GM18526 (cell line): ENCODE results near the gene DISP3.

Experiments used
- POLR2A ChIP-seq: IDR thresholded peaks from 3 replicates; pipeline ENCODE4 v1.6.1; 2011; ENCODE audit not compliant: insufficient read length; ENCODE audit errors: extremely low read depth

The DISP3 gene

DNA sequence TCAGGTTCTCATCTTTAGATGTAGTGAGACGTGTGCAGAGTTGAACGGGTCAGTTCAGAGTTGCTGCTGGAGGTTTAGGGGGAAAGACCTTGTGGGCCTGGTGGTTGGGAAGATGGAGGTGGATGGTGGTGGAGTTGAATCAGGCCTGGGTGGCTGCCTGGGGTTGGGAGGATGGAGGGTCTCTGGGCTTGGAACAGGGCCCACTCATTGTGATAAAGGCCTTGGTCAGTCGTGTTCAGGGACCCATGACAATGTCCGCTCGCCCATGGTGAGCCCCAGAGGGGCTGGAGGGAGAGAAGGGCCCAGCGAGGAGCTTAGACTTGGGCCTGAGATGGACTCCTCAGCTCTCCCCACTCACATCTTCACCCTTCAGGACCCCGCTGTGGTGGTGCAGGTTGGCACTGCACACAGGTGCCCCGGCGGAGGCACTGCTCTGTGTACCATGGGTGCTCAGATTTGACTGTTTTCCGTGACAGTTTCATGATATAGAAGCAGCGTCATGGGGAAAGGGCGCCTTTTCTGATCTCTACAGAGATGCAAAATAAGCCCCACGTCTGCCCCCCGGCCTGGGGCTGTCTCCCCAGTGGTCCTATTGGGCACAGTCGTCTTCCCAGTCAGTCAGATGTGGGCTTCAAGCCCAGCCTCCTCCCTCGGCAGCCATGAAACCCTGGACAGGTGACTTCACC is 39.2 kb downstream of the DISP3 start:
- TF ChIP-seq POLR2A, result no peak

DNA sequence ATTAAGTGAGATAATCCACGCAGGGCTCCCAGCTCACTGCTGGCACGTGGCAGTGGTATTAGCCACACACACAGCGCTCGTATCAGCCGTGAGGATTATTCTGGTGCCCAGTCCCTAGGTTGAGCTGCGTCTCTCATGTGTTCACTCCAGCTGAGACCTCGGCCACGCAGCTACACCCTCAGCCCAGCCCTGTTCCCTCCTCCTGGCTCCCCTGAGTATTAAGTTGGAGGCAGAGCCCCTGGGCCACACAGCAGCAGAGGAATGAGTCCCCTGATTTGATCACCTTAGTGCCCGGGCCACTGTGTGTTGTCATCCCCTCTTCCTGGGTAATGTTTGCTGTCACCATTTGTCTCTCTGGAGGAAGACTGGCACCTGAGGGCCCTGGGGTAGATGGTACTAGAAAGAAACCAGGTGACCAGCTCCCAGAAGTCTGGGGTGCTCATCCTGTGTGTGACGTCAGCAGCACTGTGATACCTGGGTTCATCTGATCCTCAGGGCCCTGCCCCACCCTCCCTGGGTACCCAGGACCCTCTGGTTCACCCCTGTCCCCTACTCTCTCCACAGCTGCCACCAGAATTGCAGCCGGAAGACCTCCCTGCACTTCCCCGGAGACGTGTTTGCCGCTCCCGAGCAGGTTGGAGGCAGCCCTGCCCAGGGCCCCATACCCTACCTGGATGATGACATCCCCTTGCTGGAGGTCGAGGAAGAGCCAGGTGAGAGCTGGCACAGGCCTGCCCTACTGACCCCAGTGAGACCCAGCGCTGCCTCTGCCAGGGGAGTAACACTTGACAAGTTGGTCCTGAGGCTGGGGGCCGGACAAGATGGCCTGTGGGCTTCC is 40.1 kb downstream of the DISP3 start:
- TF ChIP-seq POLR2A, result no peak

DNA sequence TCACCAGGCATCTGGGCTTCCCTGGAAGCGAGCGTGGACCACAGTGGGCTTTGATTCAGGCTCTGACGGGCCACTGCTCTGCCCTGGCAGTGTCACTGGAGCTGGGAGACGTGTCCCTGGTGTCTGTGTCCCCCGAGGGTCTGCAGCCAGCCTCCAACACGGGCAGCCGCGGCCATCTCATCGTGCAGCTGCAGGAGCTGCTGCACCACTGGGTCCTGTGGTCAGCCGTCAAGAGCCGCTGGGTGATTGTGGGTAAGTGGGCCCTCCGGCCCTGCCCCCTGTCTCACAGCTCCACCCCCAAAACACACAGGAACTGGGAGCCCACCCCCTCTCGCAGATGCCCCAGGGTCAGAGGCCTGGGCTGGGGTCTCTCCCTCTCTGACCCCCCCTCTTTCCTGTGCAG is 40.7 kb downstream of the DISP3 start:
- no peak for TF ChIP-seq POLR2A

DNA sequence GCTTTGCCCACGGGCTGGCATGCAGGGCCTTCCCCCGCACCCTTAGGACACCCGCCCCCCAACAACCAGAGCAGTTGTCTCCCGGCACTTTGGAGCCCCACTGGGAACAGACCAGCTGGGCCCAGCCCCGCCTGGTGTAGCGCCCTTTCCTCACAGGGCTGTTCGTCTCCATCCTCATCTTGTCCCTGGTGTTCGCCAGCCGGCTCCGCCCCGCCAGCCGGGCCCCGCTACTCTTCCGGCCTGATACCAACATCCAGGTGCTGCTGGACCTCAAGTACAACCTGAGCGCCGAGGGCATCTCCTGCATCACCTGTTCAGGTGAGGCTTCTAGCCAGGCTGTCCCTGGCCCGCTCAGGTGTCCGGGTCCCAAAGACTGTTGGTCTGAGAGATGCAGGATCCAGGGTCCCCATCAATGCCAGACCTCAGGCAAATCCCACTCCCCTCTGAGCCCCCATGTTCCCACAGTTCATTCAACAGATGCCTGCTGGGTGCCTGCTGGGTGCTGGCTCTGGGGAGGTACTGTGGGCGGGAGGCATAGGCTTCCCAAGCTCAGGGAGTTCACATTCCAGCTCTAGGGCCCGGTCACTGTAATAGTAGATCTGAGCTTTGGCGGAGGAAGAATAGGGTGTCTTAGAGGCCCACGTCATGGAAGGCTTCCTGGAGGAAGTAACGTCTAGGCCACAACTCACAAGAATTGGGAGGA is 41.7 kb downstream of the DISP3 start:
- no peak for TF ChIP-seq POLR2A

DNA sequence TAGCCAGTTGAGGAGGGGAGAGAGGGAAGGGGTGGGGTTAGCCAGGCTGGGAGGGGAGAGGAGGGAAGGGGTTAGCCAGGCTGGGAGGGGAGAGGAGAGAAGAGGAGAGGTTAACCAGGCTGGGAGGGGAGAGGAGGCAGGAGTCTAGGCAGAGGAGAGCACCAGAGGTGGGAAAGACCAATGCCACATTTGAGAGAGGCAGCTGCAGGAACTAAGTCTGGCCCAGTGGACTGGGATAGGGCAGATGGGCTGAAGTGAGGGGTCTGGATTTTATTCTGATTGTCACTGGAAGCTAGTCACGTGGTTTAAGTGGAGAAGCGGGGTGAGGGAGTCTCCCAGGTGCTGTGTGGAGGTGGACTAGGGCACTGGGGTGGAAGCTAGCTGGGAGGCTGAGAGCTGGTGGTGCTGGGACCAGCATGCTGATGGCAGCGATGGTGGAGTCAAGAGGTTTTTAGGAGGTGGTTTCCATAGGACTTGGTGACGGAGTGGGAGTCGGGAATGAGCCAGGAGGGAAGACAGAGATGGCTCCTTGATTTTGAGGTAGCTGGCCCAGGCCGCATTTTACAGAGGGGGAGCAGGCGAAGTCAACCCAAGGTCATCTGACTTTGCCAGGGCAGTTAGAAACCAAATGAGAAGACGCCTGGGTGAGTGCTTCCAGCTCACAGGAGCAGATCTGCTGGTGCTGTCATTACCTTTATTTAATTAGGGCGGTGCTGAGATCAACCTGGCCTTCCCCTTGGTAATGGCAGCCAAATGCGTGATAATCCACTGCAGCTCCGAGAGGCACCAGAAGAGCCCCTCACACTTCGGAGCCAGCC is 42.8 kb downstream of the DISP3 start:
- no peak for TF ChIP-seq POLR2A

DNA sequence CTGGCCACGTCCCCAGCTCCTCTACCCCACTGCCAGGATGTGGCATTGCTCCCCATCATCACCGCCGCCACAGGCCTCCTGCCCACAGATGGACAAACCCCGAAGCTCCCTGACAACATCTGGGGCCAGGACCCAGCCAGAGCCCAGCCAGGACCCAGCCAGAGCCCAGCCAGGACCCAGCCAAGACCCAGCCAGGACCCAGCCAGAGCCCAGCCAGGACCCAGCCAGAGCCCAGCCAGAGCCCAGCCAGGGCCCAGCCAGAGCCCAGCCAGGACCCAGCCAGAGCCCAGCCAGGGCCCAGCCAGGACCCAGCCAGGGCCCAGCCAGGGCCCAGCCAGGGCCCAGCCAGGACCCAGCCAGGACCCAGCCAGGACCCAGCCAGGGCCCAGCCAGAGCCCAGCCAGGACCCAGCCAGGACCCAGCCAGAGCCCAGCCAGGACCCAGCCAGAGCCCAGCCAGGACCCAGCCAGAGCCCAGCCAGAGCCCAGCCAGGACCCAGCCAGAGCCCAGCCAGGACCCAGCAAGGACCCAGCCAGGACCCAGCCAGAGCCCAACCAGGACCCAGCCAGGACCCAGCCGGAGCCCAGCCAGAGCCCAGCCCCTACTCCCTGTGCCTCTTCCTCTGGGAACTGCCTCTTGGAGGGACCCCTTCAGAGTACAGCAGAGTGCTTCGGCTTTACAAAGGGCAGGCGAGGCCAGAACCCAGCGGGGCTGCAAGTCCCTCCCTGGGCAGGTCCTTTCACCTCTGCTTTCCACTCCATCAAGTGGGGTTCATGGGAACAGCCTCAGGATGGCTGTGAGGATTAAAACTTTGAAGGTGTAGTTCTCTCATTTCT is 43.7 kb downstream of the DISP3 start:
- TF ChIP-seq POLR2A, result no peak

DNA sequence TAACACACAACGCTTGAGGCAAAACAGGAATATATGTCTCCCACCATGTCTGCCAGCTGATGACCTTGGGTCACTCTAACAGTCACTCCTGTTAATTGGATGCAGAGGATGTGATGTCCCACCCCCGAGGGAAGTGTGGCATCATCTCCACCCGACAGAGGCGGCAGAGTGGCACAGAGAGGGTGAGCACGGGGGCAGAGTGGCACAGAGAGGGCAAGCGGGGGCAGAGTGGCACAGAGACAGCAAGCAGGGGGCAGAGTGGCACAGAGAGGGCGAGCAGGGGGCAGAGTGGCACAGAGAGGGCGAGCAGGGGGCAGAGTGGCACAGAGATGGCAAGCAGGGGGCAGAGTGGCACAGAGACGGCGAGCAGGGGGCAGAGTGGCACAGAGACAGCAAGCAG is 44.3 kb downstream of the DISP3 start:
- no peak for TF ChIP-seq POLR2A

DNA sequence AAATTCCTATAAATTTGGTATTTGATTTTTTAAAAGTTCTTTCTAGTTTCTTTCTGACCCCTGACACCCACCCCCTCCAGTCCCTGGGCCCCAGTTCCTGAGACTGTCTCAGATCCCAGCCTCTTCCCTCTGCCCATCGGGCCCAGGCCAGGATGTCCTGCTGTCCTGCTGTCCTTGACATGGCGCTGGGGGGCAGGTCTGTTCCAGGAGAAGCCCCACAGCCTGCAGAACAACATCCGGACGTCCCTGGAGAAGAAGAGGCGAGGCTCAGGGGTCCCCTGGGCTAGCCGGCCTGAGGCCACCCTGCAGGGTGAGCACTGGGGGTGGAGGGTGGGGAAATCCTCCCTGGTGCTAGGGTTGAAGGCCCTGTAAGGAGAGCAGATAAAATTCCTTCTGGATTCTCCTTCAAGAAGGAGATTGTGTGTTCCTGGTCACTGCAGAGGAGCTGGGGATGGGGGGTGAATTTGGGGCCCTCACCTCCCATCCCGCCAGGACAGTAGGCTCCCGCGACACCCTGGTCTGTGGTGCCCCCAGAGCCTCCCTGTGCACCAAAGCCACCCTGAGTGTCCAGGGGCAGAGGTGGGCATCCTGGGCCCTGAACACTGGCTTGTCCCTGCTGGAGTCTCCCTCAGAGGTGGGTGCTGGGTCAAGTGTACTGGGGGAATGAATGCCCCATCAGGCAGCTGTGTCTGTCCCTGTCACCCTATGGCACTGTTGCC is 45.0 kb downstream of the DISP3 start:
- TF ChIP-seq POLR2A, result no peak

DNA sequence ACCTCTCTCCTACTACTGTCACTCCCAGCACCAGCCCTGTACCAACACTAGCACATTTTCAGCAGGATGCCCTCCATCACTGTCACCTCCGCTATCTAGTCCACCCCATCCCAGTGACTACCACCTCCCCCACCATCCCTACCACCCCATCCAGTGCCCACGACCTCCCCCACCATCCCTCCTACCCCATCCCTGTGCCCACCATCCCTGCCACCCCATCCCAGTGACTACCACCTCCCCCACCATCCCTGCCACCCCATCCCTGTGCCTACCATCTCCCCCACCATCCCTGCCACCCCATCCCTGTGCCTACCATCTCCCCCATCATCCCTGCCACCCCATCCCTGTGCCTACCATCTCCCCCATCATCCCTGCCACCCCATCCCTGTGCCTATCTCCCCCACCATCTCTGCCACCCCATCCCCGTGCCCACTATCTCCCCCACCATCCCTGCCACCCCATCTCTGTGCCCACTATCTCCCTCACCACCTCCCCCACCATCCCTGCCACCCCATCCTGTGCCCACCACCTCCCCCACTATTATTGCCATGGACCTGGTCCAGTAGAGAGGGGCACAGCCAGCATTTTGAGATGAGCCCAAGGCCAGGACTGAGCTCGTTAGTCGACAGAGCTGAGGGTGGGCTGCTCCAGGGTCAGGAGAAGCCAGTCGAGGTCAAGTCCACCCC is 45.7 kb downstream of the DISP3 start:
- TF ChIP-seq POLR2A, result no peak

DNA sequence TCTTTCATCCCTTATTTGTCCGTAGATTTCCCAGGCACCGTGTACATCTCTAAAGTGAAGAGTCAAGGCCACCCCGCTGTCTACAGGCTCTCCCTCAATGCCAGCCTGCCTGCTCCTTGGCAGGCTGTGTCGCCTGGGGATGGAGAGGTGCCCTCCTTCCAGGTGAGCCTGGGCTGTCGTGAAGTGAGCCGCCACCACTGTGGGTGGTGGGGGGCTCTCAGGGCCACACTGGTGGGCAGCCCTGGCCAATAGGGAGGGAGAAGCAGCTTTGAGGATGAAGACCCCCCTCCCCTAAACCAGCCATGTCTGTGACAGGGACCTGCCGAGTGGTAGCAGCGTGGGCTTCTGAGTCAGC is 46.2 kb downstream of the DISP3 start:
- no peak for TF ChIP-seq POLR2A

DNA sequence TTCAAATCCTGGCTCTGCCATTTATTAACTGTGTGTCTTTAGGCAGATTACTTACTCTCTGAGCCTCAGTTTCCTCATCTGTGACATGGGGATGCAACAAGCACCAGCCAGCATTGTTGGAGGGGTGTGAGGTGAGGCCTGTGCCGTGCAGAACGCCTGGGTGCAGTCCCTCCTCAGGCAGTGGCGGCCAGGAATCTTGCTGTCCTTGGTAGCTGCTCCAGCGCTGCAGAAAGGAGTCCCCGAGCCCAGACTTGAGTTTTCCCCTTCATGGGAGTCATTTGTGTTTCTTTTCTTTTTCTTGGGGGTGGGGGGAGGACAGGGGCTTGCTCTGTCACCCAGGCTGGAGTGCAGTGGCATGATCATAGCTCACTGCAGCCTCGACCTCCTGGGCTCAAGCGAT is 46.6 kb downstream of the DISP3 start:
- TF ChIP-seq POLR2A, result no peak

DNA sequence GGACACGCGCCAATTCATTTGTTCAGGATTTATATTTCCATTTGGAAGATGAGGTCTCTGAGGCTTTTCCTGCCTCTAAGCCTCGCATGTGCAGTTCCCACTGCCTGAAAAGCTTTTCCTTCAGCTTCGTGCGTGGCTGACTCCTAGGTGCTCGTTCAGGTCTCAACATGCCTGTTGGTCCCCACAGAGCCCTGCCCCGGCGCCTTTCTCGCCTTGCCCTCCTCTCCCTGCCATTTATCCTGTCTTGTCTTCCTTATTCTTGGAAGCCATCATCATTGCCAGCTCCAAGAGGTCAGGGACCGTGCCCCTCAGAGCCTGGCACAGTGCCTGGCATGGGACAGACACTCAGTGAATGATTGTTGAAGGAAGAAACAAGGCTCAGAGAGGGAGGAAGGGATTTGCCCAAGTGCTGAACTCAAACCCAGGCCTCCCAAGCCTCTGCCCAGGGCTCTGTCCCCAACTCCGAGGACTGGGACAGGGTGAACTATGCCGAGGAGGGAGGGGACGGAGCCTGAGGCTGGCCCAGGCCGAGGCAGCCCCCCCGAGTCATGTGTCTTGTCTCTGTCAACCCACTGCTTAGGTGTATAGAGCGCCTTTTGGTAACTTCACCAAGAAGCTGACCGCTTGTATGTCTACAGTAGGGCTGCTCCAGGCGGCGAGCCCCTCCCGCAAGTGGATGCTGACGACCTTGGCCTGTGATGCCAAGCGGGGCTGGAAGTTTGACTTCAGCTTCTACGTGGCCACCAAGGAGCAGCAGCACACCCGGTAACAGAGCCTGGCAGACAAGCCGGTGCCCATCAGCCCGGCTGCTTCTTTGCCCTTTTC is 47.3 kb downstream of the DISP3 start:
- no peak for TF ChIP-seq POLR2A
